PC-3 (cell line): ENCODE results near the gene RPE.

Experiments
- EZH2 ChIP-seq: fragments of 300-600 bp; sonication (generic); IDR thresholded peaks from one replicate; pipeline ENCODE4 v1.6.1; 2017; ENCODE audit warnings: antibody characterized with exemption, mild to moderate bottlenecking, low read length; ENCODE audit not compliant: unreplicated experiment
- EZH2phosphoT487 ChIP-seq: fragments of 300-600 bp; sonication (generic); IDR thresholded peaks from 2 replicates; pipeline ENCODE4 v1.6.1; 2018; ENCODE audit warnings: mild to moderate bottlenecking, antibody characterized with exemption, low read length, borderline replicate concordance
- TF ChIP-seq, protein P1 (sequence below): fragments of 300-600 bp; sonication (generic); conservative IDR thresholded peaks from 2 replicates; pipeline ENCODE4 v1.5.1; 2017; ENCODE audit warnings: antibody characterized with exemption, low read depth, mild to moderate bottlenecking, low read length

DNA sequence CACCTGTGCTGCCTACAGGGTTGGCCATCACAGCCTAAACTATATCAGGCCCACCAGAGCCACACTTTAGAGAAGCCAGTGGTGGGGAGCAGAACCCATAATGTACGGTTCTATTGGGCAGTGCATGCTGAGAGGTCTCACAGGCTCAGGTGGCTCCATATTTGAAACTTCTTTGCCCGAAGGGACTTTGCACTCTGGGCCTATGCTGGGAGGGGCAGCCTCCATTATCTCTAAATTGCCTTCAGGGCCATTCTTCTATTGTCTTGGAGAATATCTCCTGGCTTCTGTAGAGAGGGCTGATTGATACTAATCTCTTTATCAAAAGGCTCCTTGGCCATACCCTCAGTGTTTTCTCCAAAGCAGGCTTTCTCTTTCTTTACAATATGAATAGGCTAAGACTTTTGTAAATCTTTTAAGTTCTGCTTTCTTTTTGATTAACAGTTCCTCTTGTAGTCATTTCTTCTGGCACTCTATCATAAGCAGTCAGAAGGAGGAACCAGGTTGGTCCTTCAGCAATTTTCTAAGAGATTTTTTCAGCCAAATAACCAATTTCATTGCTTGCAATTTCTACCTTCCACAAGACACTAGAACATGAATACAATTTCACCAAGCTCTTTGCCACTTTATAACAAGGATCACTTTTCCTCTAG is 44.5 kb downstream of the RPE start:
- TF ChIP-seq, protein P1, sequence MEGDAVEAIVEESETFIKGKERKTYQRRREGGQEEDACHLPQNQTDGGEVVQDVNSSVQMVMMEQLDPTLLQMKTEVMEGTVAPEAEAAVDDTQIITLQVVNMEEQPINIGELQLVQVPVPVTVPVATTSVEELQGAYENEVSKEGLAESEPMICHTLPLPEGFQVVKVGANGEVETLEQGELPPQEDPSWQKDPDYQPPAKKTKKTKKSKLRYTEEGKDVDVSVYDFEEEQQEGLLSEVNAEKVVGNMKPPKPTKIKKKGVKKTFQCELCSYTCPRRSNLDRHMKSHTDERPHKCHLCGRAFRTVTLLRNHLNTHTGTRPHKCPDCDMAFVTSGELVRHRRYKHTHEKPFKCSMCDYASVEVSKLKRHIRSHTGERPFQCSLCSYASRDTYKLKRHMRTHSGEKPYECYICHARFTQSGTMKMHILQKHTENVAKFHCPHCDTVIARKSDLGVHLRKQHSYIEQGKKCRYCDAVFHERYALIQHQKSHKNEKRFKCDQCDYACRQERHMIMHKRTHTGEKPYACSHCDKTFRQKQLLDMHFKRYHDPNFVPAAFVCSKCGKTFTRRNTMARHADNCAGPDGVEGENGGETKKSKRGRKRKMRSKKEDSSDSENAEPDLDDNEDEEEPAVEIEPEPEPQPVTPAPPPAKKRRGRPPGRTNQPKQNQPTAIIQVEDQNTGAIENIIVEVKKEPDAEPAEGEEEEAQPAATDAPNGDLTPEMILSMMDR = no peak
- no peak for TF ChIP-seq EZH2
- no peak for TF ChIP-seq EZH2phosphoT487
